HFFc6 (cell line): ENCODE results near the gene CNP. TPM values are rescaled to one million over a fixed set of nuclear protein-coding genes. Genes with fewer than 3 reads are reported as not detected.

Source experiments
- DNase-seq: peaks from one replicate; pipeline ENCODE4 v3.0.0-alpha.2; 2018
- H3K27ac Mint-ChIP-seq: 2 replicates; pipeline ENCODE4 v1.8.0; 2020; ENCODE audit warnings: mild to moderate bottlenecking, mixed read lengths
- H3K27me3 Mint-ChIP-seq: 2 replicates; pipeline ENCODE4 v1.8.0; 2021; ENCODE audit warnings: mild to moderate bottlenecking, moderate library complexity, mixed read lengths; ENCODE audit not compliant: insufficient read depth
- H3K36me3 Mint-ChIP-seq: 2 replicates; pipeline ENCODE4 v1.8.0; 2021; ENCODE audit warnings: low read depth, mixed read lengths
- H3K4me1 Mint-ChIP-seq: 2 replicates; pipeline ENCODE4 v1.8.0; 2020; ENCODE audit warnings: low read depth, mixed read lengths
- H3K4me3 Mint-ChIP-seq: 2 replicates; pipeline ENCODE4 v1.8.0; 2020; ENCODE audit warnings: mild to moderate bottlenecking, moderate library complexity, mixed read lengths
- H3K9me3 Mint-ChIP-seq: 2 replicates; pipeline ENCODE4 v1.8.0; 2020; ENCODE audit warnings: mild to moderate bottlenecking, mixed read lengths
- total RNA-seq, 6 experiments: library from RNA; stranded (reverse); fragmentation: NEBNext Ultra II Directional; extraction: Animal tissue kit (Norgen Biotek cat#: 25700); gene quantifications; 2 replicates in 1 of 6; 3 replicates in 5 of 6; pipeline ENCODE4 v1.2.3, GENCODE V29; 2021
- TF ChIP-seq, protein P1 (sequence below): fragments of 200-600 bp; sonication (generic); IDR thresholded peaks from 2 replicates; pipeline ENCODE4 v1.5.0; 2021; ENCODE audit warnings: antibody characterized with exemption, mild to moderate bottlenecking

CNP gene
- total RNA-seq, 6 experiments from 2014 or later, result 105 to 118 (median 111) TPM

GRCh38 chr17:42026857-42027589 lies 60.4 kb downstream of the CNP start:
- peaks cover 15% of the 10 kb centered on the region for H3K27me3 Mint-ChIP-seq
- H3K27ac Mint-ChIP-seq, result no peak overlapping the region
- no peak for DNase-seq
- peaks cover 33% of the 10 kb centered on the region for H3K4me1 Mint-ChIP-seq
- H3K4me3 Mint-ChIP-seq, result no peak overlapping the region
- no peaks in the 10 kb centered on the region for H3K9me3 Mint-ChIP-seq
- peaks cover 6% of the 10 kb centered on the region for H3K36me3 Mint-ChIP-seq
- TF ChIP-seq, protein P1, sequence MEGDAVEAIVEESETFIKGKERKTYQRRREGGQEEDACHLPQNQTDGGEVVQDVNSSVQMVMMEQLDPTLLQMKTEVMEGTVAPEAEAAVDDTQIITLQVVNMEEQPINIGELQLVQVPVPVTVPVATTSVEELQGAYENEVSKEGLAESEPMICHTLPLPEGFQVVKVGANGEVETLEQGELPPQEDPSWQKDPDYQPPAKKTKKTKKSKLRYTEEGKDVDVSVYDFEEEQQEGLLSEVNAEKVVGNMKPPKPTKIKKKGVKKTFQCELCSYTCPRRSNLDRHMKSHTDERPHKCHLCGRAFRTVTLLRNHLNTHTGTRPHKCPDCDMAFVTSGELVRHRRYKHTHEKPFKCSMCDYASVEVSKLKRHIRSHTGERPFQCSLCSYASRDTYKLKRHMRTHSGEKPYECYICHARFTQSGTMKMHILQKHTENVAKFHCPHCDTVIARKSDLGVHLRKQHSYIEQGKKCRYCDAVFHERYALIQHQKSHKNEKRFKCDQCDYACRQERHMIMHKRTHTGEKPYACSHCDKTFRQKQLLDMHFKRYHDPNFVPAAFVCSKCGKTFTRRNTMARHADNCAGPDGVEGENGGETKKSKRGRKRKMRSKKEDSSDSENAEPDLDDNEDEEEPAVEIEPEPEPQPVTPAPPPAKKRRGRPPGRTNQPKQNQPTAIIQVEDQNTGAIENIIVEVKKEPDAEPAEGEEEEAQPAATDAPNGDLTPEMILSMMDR, result no peak

Other genes starting within 250 kb of the CNP start
- under 1 TPM in 2 of 6 experiments, not detected in 4; 0.09 to 0.12 TPM for gene HAP1, start 232.2 kb upstream of the CNP start, total RNA-seq
- gene JUP, start 180.1 kb upstream of the CNP start, total RNA-seq, result 1 to 10 TPM; 1.5 to 9.1 (median 1.9) TPM
- 10 to 100 TPM; 48.8 to 75.5 (median 50.3) TPM for gene P3H4, start 154.8 kb upstream of the CNP start, total RNA-seq
- 100 to 1,000 TPM; 417 to 500 (median 442) TPM for gene FKBP10, start 153.8 kb upstream of the CNP start, total RNA-seq
- gene NT5C3B, start 130.6 kb upstream of the CNP start, total RNA-seq, result 10 to 100 TPM; 33.9 to 55.2 (median 37.3) TPM
- not detected for gene KLHL10, start 129.0 kb upstream of the CNP start, total RNA-seq
- 10 to 100 TPM; 13.4 to 16.2 (median 15.7) TPM for gene KLHL11, start 101.4 kb upstream of the CNP start, total RNA-seq
- 100 to 1,000 TPM; 254 to 315 (median 279) TPM for gene ACLY, start 47.8 kb upstream of the CNP start, total RNA-seq
- gene ODAD4, start 36.2 kb upstream of the CNP start, total RNA-seq, result 1 to 10 TPM in 3 of 6 experiments, under 1 TPM in 3; 0.74 to 1.8 (median 0.97) TPM
- 100 to 1,000 TPM in 3 of 6 experiments, 10 to 100 TPM in 3; 85.0 to 115 (median 100) TPM for gene DNAJC7, start 50.6 kb downstream of the CNP start, total RNA-seq
- 10 to 100 TPM; 37.1 to 43.9 (median 40.3) TPM for gene NKIRAS2, start 53.3 kb downstream of the CNP start, total RNA-seq
- gene C17orf113, start 83.8 kb downstream of the CNP start, total RNA-seq, result under 1 TPM in 4 of 6 experiments, not detected in 2; 0.07 to 0.10 (median 0.08) TPM
- not detected for gene ZNF385C, start 131.7 kb downstream of the CNP start, total RNA-seq
- gene DHX58, start 145.9 kb downstream of the CNP start, total RNA-seq, result 1 to 10 TPM; 4.0 to 5.3 (median 4.2) TPM
- gene KAT2A, start 154.6 kb downstream of the CNP start, total RNA-seq, result 10 to 100 TPM; 21.5 to 36.2 (median 25.3) TPM
- not detected for gene HSPB9, start 156.0 kb downstream of the CNP start, total RNA-seq
- 100 to 1,000 TPM; 184 to 204 (median 193) TPM for gene RAB5C, start 188.2 kb downstream of the CNP start, total RNA-seq
- gene KCNH4, start 214.3 kb downstream of the CNP start, total RNA-seq, result not detected
- not detected for gene HCRT, start 218.7 kb downstream of the CNP start, total RNA-seq
- gene GHDC, start 227.7 kb downstream of the CNP start, total RNA-seq, result 1 to 10 TPM; 1.5 to 7.5 (median 6.4) TPM